DND-41 (cell line): Measurements from ENCODE around the gene FRAT1.

Experiments used
- ATAC-seq: fragments of 200-7000 bp; cut with Tn5 transposase; 3 replicates; pipeline ENCODE4 v1.9.1; 2021; ENCODE audit warnings: low read depth; ENCODE audit not compliant: insufficient read depth
- DNase-seq: peaks from one replicate; pipeline ENCODE4 v3.0.0-alpha.2; 2020
- H2AFZ ChIP-seq: 2 replicates; pipeline ENCODE4 v1.6.0; 2012; ENCODE audit warnings: low read depth, low read length
- H3K27ac ChIP-seq: 2 replicates; pipeline ENCODE4 v1.5.1; 2012; ENCODE audit warnings: low read length, inconsistent platforms
- H3K27me3 ChIP-seq: fragments of 200-600 bp; sonication (generic); 2 replicates; pipeline ENCODE4 v1.6.0; 2012; ENCODE audit warnings: low read length, mild to moderate bottlenecking, inconsistent platforms; ENCODE audit not compliant: insufficient read depth, poor library complexity
- H3K36me3 ChIP-seq: 2 replicates; pipeline ENCODE4 v1.5.1; 2012; ENCODE audit warnings: low read length, inconsistent platforms; ENCODE audit not compliant: insufficient read depth
- H3K4me1 ChIP-seq: 2 replicates; pipeline ENCODE4 v1.5.1; 2012; ENCODE audit warnings: mild to moderate bottlenecking, low read length; ENCODE audit not compliant: insufficient read depth
- H3K4me2 ChIP-seq: 2 replicates; pipeline ENCODE4 v1.6.0; 2012; ENCODE audit warnings: mild to moderate bottlenecking, moderate library complexity, low read length, inconsistent platforms; ENCODE audit not compliant: insufficient read depth
- H3K4me3 ChIP-seq, 2 experiments: fragments of 200-600 bp in 1 of 2; shearing (Covaris generic) in 1 of 2; 2 replicates each; pipeline ENCODE4 v1.5.1; 2012 to 2016; ENCODE audit warnings: inconsistent platforms in 2 of 2, low read length in 2 of 2, mild to moderate bottlenecking in 2 of 2, low read depth in 1 of 2, moderate library complexity in 1 of 2
- H3K79me2 ChIP-seq: 2 replicates; pipeline ENCODE4 v1.6.0; 2012; ENCODE audit warnings: low read length, inconsistent platforms; ENCODE audit not compliant: insufficient read depth
- H3K9ac ChIP-seq: 2 replicates; pipeline ENCODE4 v1.6.0; 2012; ENCODE audit warnings: low read depth, mild to moderate bottlenecking, inconsistent platforms, low read length, moderate library complexity
- H3K9me3 ChIP-seq: 2 replicates; pipeline ENCODE4 v1.5.1; 2012; ENCODE audit warnings: low read length, moderate library complexity, mild to moderate bottlenecking, inconsistent platforms; ENCODE audit not compliant: insufficient read depth, severe bottlenecking
- H4K20me1 ChIP-seq: 2 replicates; pipeline ENCODE4 v1.6.0; 2012; ENCODE audit warnings: low read length; ENCODE audit not compliant: insufficient read depth
- EZH2 ChIP-seq: IDR thresholded peaks from 3 replicates; pipeline ENCODE4 v1.6.1; 2012; ENCODE audit warnings: borderline replicate concordance, low read depth, mild to moderate bottlenecking, moderate library complexity, low read length, inconsistent platforms; ENCODE audit not compliant: severe bottlenecking
- TF ChIP-seq, protein P1 (sequence below): IDR thresholded peaks from 2 replicates; pipeline ENCODE4 v1.5.1; 2012; ENCODE audit warnings: borderline replicate concordance, low read length, moderate library complexity, mild to moderate bottlenecking; ENCODE audit not compliant: poor library complexity, severe bottlenecking; ENCODE audit errors: extremely low read depth

Gene FRAT1

DNA sequence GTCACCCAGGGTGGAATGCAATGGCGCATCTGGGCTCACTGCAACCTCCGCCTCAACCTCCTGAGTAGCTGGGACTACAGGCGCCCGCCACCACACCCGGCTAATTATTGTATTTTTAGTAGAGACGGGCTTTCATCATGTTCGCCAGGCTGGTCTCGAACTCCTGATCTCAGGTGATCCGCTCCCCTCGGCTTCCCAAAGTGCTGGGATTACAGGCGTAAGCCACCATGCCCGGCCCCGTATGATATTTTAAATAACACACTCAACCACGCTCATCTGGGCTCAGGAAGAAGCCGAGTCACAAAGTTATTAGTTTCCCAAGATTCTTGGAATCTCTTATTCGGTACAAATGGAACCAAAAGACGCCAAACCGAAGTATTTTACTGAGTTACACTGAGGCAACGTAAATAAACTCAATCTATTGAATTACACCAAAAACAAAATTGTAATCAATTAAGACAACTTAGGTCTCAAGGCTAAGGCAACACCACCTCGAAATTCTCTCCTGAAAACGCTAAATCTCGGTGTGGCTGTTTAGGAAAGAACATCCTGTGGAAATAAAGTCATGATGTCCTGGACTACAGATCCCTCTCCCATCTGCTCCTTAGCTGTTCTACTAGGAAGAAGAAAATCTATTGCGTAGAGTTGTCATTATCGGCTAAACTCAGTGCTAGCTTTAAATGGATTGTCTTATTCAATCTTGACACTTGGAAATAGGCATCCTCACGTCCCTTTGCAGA lies 27.5 kb upstream of the FRAT1 start:
- peak overlapping the region; percentile 88 for H2AFZ ChIP-seq
- DNase-seq (no peak), ATAC-seq (no peak)
- H3K9me3 ChIP-seq, result no peaks in the 10 kb centered on the region
- H3K9ac ChIP-seq, result peak overlapping the region; percentile 90
- H3K79me2 ChIP-seq, result peaks cover 55% of the 10 kb centered on the region
- peak overlapping the region; percentile 58 to 79 for H3K4me3 ChIP-seq
- H3K4me1 ChIP-seq, result peaks cover 25% of the 10 kb centered on the region
- H3K4me2 ChIP-seq, result peak overlapping the region; percentile 71
- no peaks in the 10 kb centered on the region for H4K20me1 ChIP-seq
- peaks cover 16% of the 10 kb centered on the region for H3K36me3 ChIP-seq
- no peaks in the 10 kb centered on the region for H3K27me3 ChIP-seq
- TF ChIP-seq EZH2, result no peak
- TF ChIP-seq, protein P1, sequence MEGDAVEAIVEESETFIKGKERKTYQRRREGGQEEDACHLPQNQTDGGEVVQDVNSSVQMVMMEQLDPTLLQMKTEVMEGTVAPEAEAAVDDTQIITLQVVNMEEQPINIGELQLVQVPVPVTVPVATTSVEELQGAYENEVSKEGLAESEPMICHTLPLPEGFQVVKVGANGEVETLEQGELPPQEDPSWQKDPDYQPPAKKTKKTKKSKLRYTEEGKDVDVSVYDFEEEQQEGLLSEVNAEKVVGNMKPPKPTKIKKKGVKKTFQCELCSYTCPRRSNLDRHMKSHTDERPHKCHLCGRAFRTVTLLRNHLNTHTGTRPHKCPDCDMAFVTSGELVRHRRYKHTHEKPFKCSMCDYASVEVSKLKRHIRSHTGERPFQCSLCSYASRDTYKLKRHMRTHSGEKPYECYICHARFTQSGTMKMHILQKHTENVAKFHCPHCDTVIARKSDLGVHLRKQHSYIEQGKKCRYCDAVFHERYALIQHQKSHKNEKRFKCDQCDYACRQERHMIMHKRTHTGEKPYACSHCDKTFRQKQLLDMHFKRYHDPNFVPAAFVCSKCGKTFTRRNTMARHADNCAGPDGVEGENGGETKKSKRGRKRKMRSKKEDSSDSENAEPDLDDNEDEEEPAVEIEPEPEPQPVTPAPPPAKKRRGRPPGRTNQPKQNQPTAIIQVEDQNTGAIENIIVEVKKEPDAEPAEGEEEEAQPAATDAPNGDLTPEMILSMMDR, result no peak
- peak overlapping the region; percentile 83 for H3K27ac ChIP-seq

DNA sequence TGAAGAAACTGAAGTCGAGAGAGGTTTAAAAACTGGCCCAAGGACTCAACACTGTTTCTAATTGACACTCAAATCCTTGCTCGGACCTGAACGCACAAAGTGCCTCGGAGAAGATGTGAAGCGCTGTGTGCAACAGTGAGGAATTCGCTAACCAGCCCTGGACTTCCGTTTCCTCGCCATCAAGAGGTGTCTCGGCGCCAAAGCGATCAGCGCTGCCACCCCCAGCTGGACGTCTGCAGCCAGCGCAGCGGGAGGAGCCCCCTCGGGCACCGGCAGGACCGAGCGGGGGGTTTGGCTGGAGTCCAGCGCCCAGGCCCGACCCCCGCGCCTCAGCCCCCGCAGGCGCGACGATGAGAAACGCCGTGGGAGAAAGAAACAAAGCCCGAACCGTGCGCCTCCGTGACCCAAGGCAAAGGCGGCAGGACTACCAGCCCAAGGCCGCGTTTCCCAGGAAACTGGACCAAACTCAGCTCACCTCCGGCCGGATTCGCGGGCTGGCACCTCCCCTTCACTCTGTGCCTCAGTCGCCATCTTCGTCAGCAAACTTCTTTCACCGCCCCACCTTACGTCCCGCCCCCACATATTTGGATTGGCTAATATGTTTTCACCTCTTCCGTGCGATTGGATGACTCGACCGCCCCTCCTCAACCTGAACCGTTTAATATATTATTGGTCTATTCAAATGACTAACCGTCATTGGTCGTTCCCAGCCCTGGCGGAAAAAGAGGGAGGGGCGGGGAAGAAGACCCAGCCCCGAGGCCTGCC lies 26.8 kb upstream of the FRAT1 start, which contains the start of gene ARHGAP19:
TSS of gene ARHGAP19 (minus strand) at position 541 of the 765 bp plus-strand sequence. CDS start at position 531, 10 bp downstream.
- Histone ChIP-seq H3K27ac (peak within 1 kb of the TSS; percentile 83), H3K9ac (peak within 1 kb of the TSS; percentile 90), H4K20me1 (no peaks in the 10 kb centered on the region), H3K36me3 (peaks cover 10% of the 10 kb centered on the region), H3K27me3 (no peaks in the 10 kb centered on the region), H3K79me2 (peaks cover 47% of the 10 kb centered on the region), H2AFZ (peak within 1 kb of the TSS; percentile 88), H3K9me3 (no peaks in the 10 kb centered on the region), H3K4me1 (peaks cover 25% of the 10 kb centered on the region), H3K4me3 (peak within 1 kb of the TSS; percentile 58 to 79), H3K4me2 (peak within 1 kb of the TSS; percentile 76)
- TF ChIP-seq EZH2, result no peak
- TF ChIP-seq, protein P1, result no peak
- DNase-seq (peak; percentile 97), ATAC-seq (peak; percentile 98)

DNA sequence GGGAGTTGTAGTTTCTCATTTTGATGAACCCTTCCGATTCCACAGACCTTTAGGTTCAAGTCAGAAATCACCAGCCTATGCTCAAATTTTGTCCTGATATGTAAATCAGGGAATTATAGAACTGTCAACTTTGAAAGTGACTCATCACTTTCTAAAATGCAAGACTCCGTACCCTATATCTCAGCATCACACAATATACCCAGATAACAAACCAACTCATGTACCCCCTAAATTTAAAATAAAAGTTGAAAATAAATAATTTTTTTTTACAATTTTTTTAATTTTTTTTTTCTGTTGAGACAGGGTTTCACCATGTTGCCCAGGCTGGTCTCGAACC lies 26.2 kb upstream of the FRAT1 start:
- H3K9ac ChIP-seq, result peak overlapping the region; percentile 33
- peak overlapping the region; percentile 84 for H2AFZ ChIP-seq
- peaks cover 7% of the 10 kb centered on the region; the same call in 1 of the 2 replicates for H3K36me3 ChIP-seq
- ATAC-seq (no peak), DNase-seq (no peak)
- H3K4me1 ChIP-seq, result peaks cover 25% of the 10 kb centered on the region
- no peaks in the 10 kb centered on the region for H3K27me3 ChIP-seq
- peak overlapping the region; percentile 76 for H3K4me2 ChIP-seq
- peak overlapping the region in 1 of 2 experiments; percentile 79; a peak in 2 of 4 replicates for H3K4me3 ChIP-seq
- H3K79me2 ChIP-seq, result peaks cover 44% of the 10 kb centered on the region
- H4K20me1 ChIP-seq, result no peaks in the 10 kb centered on the region
- peak overlapping the region; percentile 70 for H3K27ac ChIP-seq
- TF ChIP-seq, protein P1, result no peak
- TF ChIP-seq EZH2, result no peak
- H3K9me3 ChIP-seq, result no peaks in the 10 kb centered on the region
